Pancreas (tissue), 10 donors: Measurements from ENCODE around the gene FGFBP1. TPM values are rescaled to one million over a fixed set of nuclear protein-coding genes. Genes with fewer than 3 reads are reported as not detected.
A peak's percentile ranks its signal among the peaks of the same experiment; 100 is the strongest.

Experiments
- ATAC-seq, 4 donors: fragments of 200-7000 bp; cut with Tn5 transposase; one replicate each; pipeline versions ENCODE4 v1.8.0 to v1.9.1; 2020; ENCODE audit warnings: mild to moderate bottlenecking in 4 of 4, moderate library complexity in 4 of 4
- DNase-seq, 6 donors: peaks; one replicate each; pipeline ENCODE4 v3.0.0-alpha.2; 2020
- FAIRE-seq: peaks from 2 replicates; lab custom pipeline; 2012; peaks lifted over from hg19 to GRCh38; lab: Jason Lieb, UNC
- H3K27ac ChIP-seq, 4 donors: fragments of 200-600 bp; sonication (generic); 1 replicate in 3 of 4; 2 replicates in 1 of 4; pipeline versions ENCODE4 v1.5.0 to v1.8.0; 2020
- H3K27me3 ChIP-seq, 4 donors: fragments of 200-600 bp; one replicate each; pipeline ENCODE4 v1.8.0; 2021
- H3K36me3 ChIP-seq, 3 donors: fragments of 200-600 bp; sonication (generic) in 1 of 3; one replicate each; pipeline versions ENCODE4 v1.5.0 to v1.8.0; 2020 to 2021
- H3K4me1 ChIP-seq, 3 donors: fragments of 200-600 bp; one replicate each; pipeline ENCODE4 v1.8.0; 2021
- H3K4me3 ChIP-seq, 4 donors: fragments of 200-600 bp; sonication (generic) in 2 of 4; one replicate each; pipeline versions ENCODE4 v1.5.0 to v1.8.0; 2020 to 2021
- H3K9me3 ChIP-seq, 4 donors: fragments of 200-600 bp; one replicate each; pipeline ENCODE4 v1.8.0; 2021
- WGBS, 2 donors: extraction: QIAGEN DNeasy Blood & Tissue Kit; methylation state at CpG; one replicate each; pipeline ENCODE4 v1.1.7; 2013; 5-methylcytosine and 5-hydroxymethylcytosine counted together
- intact Hi-C, 3 donors: fragments of 100-400 bp; cut with DNase I; formaldehyde crosslinking; loops; one replicate each; pipeline versions ENCODE4 v1.11.1 to v1.14.2; 2022
- polyA plus RNA-seq, 2 donors: library from polyadenylated mRNA; stranded (reverse); fragments of 200-250 nt; gene quantifications; one replicate each; pipeline ENCODE4 v1.2.3, GENCODE V29; 2013
- total RNA-seq, 6 donors: library from RNA; stranded (reverse); fragmentation: NEBNext Ultra II Directional in 4 of 6; extraction: Animal tissue kit (Norgen Biotek cat#: 25700) in 4 of 6; gene quantifications; one replicate each; pipeline versions ENCODE4 v1.2.1 to v1.2.4, GENCODE V29; 2021 to 2023
- TF ChIP-seq, protein P1 (sequence below), 4 donors: fragments of 200-600 bp; sonication (generic) in 3 of 4; IDR thresholded peaks; one replicate each; pipeline versions ENCODE4 v1.5.0 to v1.8.0; 2021; ENCODE audit warnings: antibody characterized with exemption in 4 of 4
- donor health status: healthy with polysubstance abuse.
- donor health status: DM: no; HTN: no; CAD: no; lungs with moderate emphysema.
- donor health status: DM: no; HTN: no; CAD: no.
- donor health status: control.
- donor health status: control.
- donor health status: Bipolar disorder and iron deficiency.
- donor health status: DM: yes; HTN: yes; CAD: no.
- donor health status: DM: no; HTN: no; CAD: no.
- donor health status: DM: no; HTN: no; CAD: no.
- donor health status: DM: yes; HTN: yes; CAD: no.

Gene FGFBP1
- total and polyA plus RNA-seq, 8 donors = 0.09 to 0.26 (median 0.12) TPM; not detected in 3

- no peak for FAIRE-seq
- Histone ChIP-seq H3K9me3 (no peaks in the 10 kb centered on the region), H3K4me3 (no peak overlapping the region), H3K27me3 (no peaks in the 10 kb centered on the region), H3K36me3 (no peaks in the 10 kb centered on the region), H3K27ac (no peak overlapping the region), H3K4me1 (no peaks in the 10 kb centered on the region)
- peak in 5 of 6 donors; percentile 55 to 81 (median 69) for DNase-seq
- TF ChIP-seq, protein P1, sequence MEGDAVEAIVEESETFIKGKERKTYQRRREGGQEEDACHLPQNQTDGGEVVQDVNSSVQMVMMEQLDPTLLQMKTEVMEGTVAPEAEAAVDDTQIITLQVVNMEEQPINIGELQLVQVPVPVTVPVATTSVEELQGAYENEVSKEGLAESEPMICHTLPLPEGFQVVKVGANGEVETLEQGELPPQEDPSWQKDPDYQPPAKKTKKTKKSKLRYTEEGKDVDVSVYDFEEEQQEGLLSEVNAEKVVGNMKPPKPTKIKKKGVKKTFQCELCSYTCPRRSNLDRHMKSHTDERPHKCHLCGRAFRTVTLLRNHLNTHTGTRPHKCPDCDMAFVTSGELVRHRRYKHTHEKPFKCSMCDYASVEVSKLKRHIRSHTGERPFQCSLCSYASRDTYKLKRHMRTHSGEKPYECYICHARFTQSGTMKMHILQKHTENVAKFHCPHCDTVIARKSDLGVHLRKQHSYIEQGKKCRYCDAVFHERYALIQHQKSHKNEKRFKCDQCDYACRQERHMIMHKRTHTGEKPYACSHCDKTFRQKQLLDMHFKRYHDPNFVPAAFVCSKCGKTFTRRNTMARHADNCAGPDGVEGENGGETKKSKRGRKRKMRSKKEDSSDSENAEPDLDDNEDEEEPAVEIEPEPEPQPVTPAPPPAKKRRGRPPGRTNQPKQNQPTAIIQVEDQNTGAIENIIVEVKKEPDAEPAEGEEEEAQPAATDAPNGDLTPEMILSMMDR (IDR thresholded peaks at IDR 0.05) = peak; percentile 58 to 77 (median 74)
- intact Hi-C loops = loop anchor here in 2 of 3 donors (5.0 to 10.0 kb wide), 2 partner anchors 72 to 74 kb away; no protein-coding TSS in a partner anchor
- WGBS, 2 donors = 40 to 58% methylated on average over 9 of the region's 9 CpGs
- peak; percentile 79 to 99 (median 94) for ATAC-seq
Observed at GRCh38 chr4:15956179-15956850, 17.8 kb upstream of the FGFBP1 start.

DNA sequence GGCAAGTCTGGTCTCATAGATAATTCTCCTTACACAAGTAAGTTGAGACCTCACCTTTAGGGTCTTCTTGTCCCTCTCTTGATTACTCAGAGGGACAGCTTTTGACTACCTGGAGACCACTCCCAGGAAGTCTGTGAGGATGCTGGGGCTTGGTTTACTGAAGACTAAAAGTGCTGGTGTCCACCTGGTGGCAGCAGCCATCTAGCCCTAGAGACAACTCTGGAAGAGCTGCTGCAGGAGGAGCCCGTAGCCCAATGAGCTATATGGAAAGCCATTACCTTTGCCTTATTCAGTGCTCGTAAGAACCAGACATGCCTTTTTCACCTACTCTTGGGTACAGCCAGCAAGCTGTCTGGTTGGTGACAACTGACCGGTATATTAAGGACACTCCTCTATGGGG is 17.1 kb upstream of the FGFBP1 start:
- no peak overlapping the region for H3K4me3 ChIP-seq
- FAIRE-seq = no peak
- no peak for DNase-seq
- no peaks in the 10 kb centered on the region for H3K36me3 ChIP-seq
- no peaks in the 10 kb centered on the region for H3K4me1 ChIP-seq
- H3K27ac ChIP-seq = no peak overlapping the region
- TF ChIP-seq, protein P1 (IDR thresholded peaks at IDR 0.05) = no peak
- no peaks in the 10 kb centered on the region for H3K9me3 ChIP-seq
- intact Hi-C loops = loop anchor here in 2 of 3 donors (5.0 to 10.0 kb wide), 2 partner anchors 71 to 73 kb away; no protein-coding TSS in a partner anchor
- no peaks in the 10 kb centered on the region for H3K27me3 ChIP-seq
- peak in 1 of 4 donors; percentile 19 for ATAC-seq
- WGBS, 2 donors = 64 to 87% methylated on average over 3 of the region's 3 CpGs

DNA sequence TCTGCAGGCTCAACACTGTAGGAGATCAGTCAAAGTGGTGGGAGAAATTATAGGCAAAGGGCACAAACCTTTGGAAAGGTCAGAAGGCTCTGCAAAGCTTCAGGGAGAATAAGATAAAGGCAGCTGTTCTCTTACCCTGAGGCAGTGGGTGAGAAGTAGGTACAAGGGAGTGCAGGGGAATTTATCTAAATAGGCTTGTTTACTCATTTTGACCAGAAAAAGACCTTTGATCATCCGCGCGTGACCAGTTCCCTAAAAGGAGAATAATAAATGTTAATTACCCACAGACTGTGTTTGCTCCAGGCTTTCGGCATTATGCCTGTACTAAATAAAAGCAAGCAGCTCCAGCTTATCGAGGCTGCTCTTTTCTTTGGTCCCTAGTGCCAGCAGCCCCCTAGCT is 15.1 kb upstream of the FGFBP1 start:
- H3K36me3 ChIP-seq = no peaks in the 10 kb centered on the region
- WGBS, 2 donors = 70 to 76% methylated on average over 5 of the region's 5 CpGs
- TF ChIP-seq, protein P1 (IDR thresholded peaks at IDR 0.05) = no peak
- H3K27me3 ChIP-seq = no peaks in the 10 kb centered on the region
- no peak for DNase-seq
- H3K9me3 ChIP-seq = no peaks in the 10 kb centered on the region
- no peaks in the 10 kb centered on the region for H3K4me1 ChIP-seq
- ATAC-seq = no peak
- H3K4me3 ChIP-seq = no peak overlapping the region
- no peak for FAIRE-seq
- intact Hi-C loops = loop anchor here in 1 of 3 donors (10.0 kb wide), 1 partner anchor 69 kb away; no protein-coding TSS in a partner anchor
- no peak overlapping the region for H3K27ac ChIP-seq

DNA sequence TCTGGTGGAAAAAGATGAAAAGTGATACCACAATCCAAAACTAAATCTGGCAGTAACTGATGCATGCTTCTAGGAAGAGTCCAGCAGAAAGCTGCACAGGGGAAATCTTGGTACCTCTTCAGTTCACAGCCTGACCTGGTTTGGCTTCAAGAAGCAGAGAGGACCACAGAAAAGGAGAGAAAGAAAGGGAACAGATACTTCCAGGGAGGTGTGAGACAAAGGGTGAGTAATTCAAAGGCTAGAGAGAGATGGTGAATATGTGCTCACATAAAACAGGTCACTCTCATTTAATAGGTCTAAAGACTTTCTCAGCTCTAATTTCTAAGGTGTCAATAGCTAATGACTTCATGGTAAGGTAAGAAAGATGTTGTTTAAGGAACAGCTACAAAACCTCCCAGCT is 13.2 kb upstream of the FGFBP1 start:
- DNase-seq (no peak), ATAC-seq (no peak), FAIRE-seq (no peak)
- H3K4me3 ChIP-seq = no peak overlapping the region
- no peaks in the 10 kb centered on the region for H3K27me3 ChIP-seq
- TF ChIP-seq, protein P1 (IDR thresholded peaks at IDR 0.05) = no peak
- no peaks in the 10 kb centered on the region for H3K4me1 ChIP-seq
- no peaks in the 10 kb centered on the region for H3K9me3 ChIP-seq
- H3K27ac ChIP-seq = no peak overlapping the region
- H3K36me3 ChIP-seq = no peaks in the 10 kb centered on the region
- intact Hi-C loops = loop anchor here in 1 of 3 donors (10.0 kb wide), 1 partner anchor 67 kb away; no protein-coding TSS in a partner anchor

DNA sequence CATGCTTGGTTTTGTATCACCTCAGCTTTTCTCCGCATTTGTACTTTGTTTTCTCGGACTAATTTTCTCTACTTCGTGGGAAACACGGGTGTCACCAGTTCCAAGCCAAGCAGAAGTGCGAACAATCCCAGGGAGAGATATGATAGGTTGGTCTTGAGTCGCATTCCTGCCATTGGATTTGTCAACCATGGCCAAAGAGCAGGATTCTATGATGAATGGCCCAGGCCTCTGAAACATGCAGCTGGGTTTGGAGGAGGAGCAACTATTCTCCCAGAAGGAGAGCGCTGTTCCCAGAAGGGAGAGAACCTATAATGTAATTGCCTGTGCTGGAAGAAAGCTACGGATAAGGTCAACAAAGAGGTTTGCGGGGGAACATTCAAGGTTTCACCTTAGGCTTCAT is 10.3 kb upstream of the FGFBP1 start:
- intact Hi-C loops = no loop called here
- no peaks in the 10 kb centered on the region for H3K36me3 ChIP-seq
- no peaks in the 10 kb centered on the region for H3K27me3 ChIP-seq
- ATAC-seq (no peak), DNase-seq (no peak), FAIRE-seq (no peak)
- 68 to 79% methylated on average over 9 of the region's 9 CpGs for WGBS, 2 donors
- no peak overlapping the region for H3K27ac ChIP-seq
- no peaks in the 10 kb centered on the region for H3K4me1 ChIP-seq
- no peaks in the 10 kb centered on the region for H3K9me3 ChIP-seq
- H3K4me3 ChIP-seq = no peak overlapping the region
- TF ChIP-seq, protein P1 (IDR thresholded peaks at IDR 0.05) = no peak
